Osteocyte (in vitro differentiated cells): ENCODE data around the gene TLE7. TPM values are rescaled to one million over a fixed set of nuclear protein-coding genes. Genes with fewer than 3 reads are reported as not detected.

ENCODE experiments used
- DNase-seq: peaks from one replicate; pipeline ENCODE4 v3.0.0; 2021; ENCODE audit warnings: mixed read lengths; ENCODE audit not compliant: unreplicated experiment; ENCODE audit errors: extremely low spot score
- H3K27ac Mint-ChIP-seq: one replicate; pipeline ENCODE4 v1.8.0; 2021; ENCODE audit warnings: mild to moderate bottlenecking, mixed read lengths; ENCODE audit not compliant: unreplicated experiment
- H3K27me3 Mint-ChIP-seq: one replicate; pipeline ENCODE4 v1.8.0; 2021; ENCODE audit warnings: mixed read lengths; ENCODE audit not compliant: unreplicated experiment
- H3K36me3 Mint-ChIP-seq: one replicate; pipeline ENCODE4 v1.8.0; 2021; ENCODE audit warnings: mixed read lengths; ENCODE audit not compliant: unreplicated experiment
- H3K4me1 Mint-ChIP-seq: one replicate; pipeline ENCODE4 v1.8.0; 2021; ENCODE audit warnings: mixed read lengths; ENCODE audit not compliant: unreplicated experiment
- H3K4me3 Mint-ChIP-seq: one replicate; pipeline ENCODE4 v1.8.0; 2021; ENCODE audit warnings: mild to moderate bottlenecking, moderate library complexity, mixed read lengths; ENCODE audit not compliant: unreplicated experiment
- H3K9me3 Mint-ChIP-seq: one replicate; pipeline ENCODE4 v1.8.0; 2021; ENCODE audit warnings: mixed read lengths; ENCODE audit not compliant: unreplicated experiment
- CTCF ChIP-seq: fragments of 200-600 bp; sonication (generic); IDR thresholded peaks from 2 replicates; pipeline ENCODE4 v1.5.0; 2021; ENCODE audit warnings: antibody characterized with exemption, mild to moderate bottlenecking, moderate library complexity
- total RNA-seq: library from RNA; stranded (reverse); gene quantifications from 2 replicates; pipeline ENCODE4 v1.2.1, GENCODE V29; 2021

The TLE7 gene
- total RNA-seq, 1 donor from 2014 or later = not detected

DNA sequence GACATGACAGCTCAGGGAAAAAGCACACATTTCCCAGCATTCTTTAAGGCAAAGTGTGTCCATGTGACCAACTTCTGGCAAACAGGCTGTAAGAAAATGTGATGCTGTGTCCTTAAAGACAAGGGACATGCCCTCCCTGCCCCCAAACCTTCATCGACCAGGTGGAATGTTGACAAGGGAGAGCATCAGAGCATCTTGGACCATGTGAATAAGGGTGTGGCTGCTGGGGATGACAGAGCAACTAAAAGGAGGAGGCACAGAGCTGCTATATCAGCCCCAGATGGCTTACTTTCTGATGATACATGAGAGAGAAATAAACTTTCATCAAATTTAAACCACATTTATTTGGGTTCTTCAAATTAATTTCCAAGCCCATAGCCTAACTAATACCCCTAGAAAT lies 22.4 kb upstream of the TLE7 start:
- no peak for TF ChIP-seq CTCF
- Mint-ChIP-seq H3K9me3 (no peaks in the 10 kb centered on the region), H3K4me1 (peaks cover 23% of the 10 kb centered on the region), H3K27ac (no peak overlapping the region), H3K27me3 (no peaks in the 10 kb centered on the region), H3K4me3 (no peak overlapping the region), H3K36me3 (no peaks in the 10 kb centered on the region)
- no peak for DNase-seq

DNA sequence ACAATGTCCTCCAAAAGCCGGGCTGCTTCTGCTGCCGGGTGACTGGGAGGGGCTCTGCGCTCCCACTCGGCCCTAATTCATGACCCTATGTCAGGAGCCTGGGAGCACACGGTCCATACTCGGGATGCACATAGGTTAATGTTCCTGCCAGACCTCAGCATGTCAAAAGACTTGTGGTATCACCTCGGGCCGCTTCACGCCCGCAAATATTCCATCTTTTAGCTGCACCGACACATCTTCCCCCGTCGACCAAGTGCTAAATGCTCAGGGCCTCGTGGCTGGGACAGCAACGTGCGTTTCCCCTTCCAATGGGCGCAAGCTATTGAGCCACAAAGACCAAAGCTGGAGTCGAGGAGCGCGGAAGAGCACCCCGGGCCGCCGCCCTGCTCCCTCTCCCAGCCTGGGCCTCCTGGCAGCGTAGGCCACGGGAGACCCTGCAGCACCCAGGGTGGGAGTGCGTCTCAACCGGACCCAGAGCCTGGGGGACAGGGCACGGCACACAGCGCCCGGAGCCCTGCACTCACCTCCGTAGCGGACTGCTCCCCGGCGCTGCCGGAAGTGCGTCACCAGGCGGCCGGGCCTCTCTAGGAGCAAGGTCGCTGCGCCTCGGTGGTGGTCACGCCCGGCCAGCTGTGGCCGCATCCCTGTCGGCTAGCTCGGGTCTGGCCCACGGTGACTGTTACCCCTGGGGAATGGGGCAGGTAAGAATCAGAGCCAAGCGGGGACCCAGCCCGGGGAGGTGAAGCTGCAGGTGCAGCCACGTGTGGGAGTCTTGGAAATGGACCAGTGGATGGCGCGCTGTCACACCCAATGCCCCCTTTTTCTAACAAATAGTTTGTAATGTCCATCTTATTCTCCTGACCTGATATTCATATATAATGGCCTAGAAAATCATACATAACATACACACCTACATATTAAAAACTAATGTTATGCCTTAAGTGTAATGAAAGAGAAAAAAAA lies 20.1 kb upstream of the TLE7 start, which contains the start of gene ZNF23:
ZNF23 (minus strand) TSS at position 562 of the 963 bp plus-strand sequence. CDS start 5,451 bp downstream, outside the sequence.
- H3K4me1 Mint-ChIP-seq = peaks cover 23% of the 10 kb centered on the region
- peak; percentile 92 for DNase-seq
- H3K4me3 Mint-ChIP-seq = peak within 1 kb of the TSS; percentile 96
- no peaks in the 10 kb centered on the region for H3K27me3 Mint-ChIP-seq
- no peaks in the 10 kb centered on the region for H3K9me3 Mint-ChIP-seq
- peak; percentile 27 for TF ChIP-seq CTCF
- peak within 1 kb of the TSS; percentile 93 for H3K27ac Mint-ChIP-seq
- H3K36me3 Mint-ChIP-seq = no peaks in the 10 kb centered on the region

GRCh38 chr16:71460941-71461340 lies 19.1 kb upstream of the TLE7 start:
- peaks cover 23% of the 10 kb centered on the region for H3K4me1 Mint-ChIP-seq
- no peak overlapping the region for H3K27ac Mint-ChIP-seq
- no peak for TF ChIP-seq CTCF
- no peak for DNase-seq
- H3K9me3 Mint-ChIP-seq = no peaks in the 10 kb centered on the region
- H3K27me3 Mint-ChIP-seq = no peaks in the 10 kb centered on the region
- H3K4me3 Mint-ChIP-seq = peak overlapping the region; percentile 96
- peaks cover 8% of the 10 kb centered on the region for H3K36me3 Mint-ChIP-seq

- Mint-ChIP-seq H3K4me3 (peak overlapping the region; percentile 51), H3K27ac (peak overlapping the region; percentile 9), H3K4me1 (peaks cover 23% of the 10 kb centered on the region), H3K27me3 (no peaks in the 10 kb centered on the region), H3K9me3 (no peaks in the 10 kb centered on the region), H3K36me3 (peaks cover 16% of the 10 kb centered on the region)
- DNase-seq = no peak
- TF ChIP-seq CTCF = no peak
Observed at GRCh38 chr16:71460236-71460635, 18.4 kb upstream of the TLE7 start.

GRCh38 chr16:71459510-71459909 lies 17.7 kb upstream of the TLE7 start:
- Mint-ChIP-seq H3K27me3 (no peaks in the 10 kb centered on the region), H3K27ac (no peak overlapping the region), H3K4me1 (peaks cover 23% of the 10 kb centered on the region), H3K36me3 (peaks cover 23% of the 10 kb centered on the region), H3K9me3 (peaks cover 6% of the 10 kb centered on the region), H3K4me3 (no peak overlapping the region)
- no peak for TF ChIP-seq CTCF
- DNase-seq = no peak
